K562 (cell line): ENCODE measurements around the gene LRRC26. TPM values are rescaled to one million over a fixed set of nuclear protein-coding genes. Genes with fewer than 3 reads are reported as not detected.

Experiments
- ATAC-seq: fragments of 200-7000 bp; cut with Tn5 transposase; 3 replicates; pipeline ENCODE4 v1.9.1; 2020; ENCODE audit warnings: moderate library complexity
- BruUV-seq: library from RNA; stranded (reverse); fragments of 400-500 nt; replicated peaks from 2 replicates; lab custom pipeline; 2021; lab: Mats Ljungman, UMichigan
- CTCF ChIA-PET: fragments of 300-600 bp; formaldehyde crosslinking; extraction: SDS; loops from one replicate; lab custom pipeline; 2021; ENCODE audit warnings: low intra/inter-chr PET ratio; lab: Yijun Ruan, JAX
- POLR2A ChIA-PET: fragments of 300-600, 350-650 bp; sonication (Branson Sonifier 250); formaldehyde crosslinking; extraction: SDS; loops from one replicate; lab custom pipeline; 2021; ENCODE audit warnings: antibody characterized with exemption, inconsistent platforms; lab: Yijun Ruan, JAX
- DNase-seq, 4 experiments: peaks; one replicate each; pipeline versions ENCODE4 v3.0.0 to v3.0.0-alpha.2; 2011 to 2018; ENCODE audit warnings: low spot score in 3 of 4, mixed read lengths in 3 of 4; ENCODE audit errors: extremely low read depth in 1 of 4
- FAIRE-seq: peaks from 2 replicates; lab custom pipeline; 2011; peaks lifted over from hg19 to GRCh38; lab: Jason Lieb, UNC
- H2AFZ ChIP-seq: 2 replicates; pipeline ENCODE4 v1.6.0; 2011; ENCODE audit warnings: low read depth, low read length, control low read depth, inconsistent platforms
- H3K27ac ChIP-seq: fragments of 200-600 bp; 3 replicates; pipeline ENCODE4 v1.8.0; 2011; ENCODE audit warnings: low read depth, mild to moderate bottlenecking, control low read depth, inconsistent platforms, low read length, moderate library complexity, mixed read lengths; ENCODE audit errors: extremely low read depth
- H3K27me3 ChIP-seq, 2 experiments: fragments of 300-600 bp in 1 of 2; 2 replicates in 1 of 2; 3 replicates in 1 of 2; pipeline versions ENCODE4 v1.6.0 to v1.8.0; 2011; ENCODE audit warnings: inconsistent platforms in 2 of 2, low read length in 2 of 2, mild to moderate bottlenecking in 1 of 2, mixed read lengths in 1 of 2, moderate library complexity in 1 of 2; ENCODE audit not compliant: control insufficient read depth in 2 of 2, insufficient read depth in 2 of 2
- H3K36me3 ChIP-seq: fragments of 300-600 bp; 3 replicates; pipeline ENCODE4 v1.8.0; 2011; ENCODE audit warnings: mild to moderate bottlenecking, low read length, inconsistent platforms; ENCODE audit not compliant: control insufficient read depth, insufficient read depth
- H3K4me1 ChIP-seq, 2 experiments: fragments of 200-600 bp in 1 of 2; replicated peaks in 1 of 2; 2 replicates in 1 of 2; 3 replicates in 1 of 2; pipeline versions ENCODE4 v1.5.1 to v1.8.0; 2011; ENCODE audit warnings: inconsistent platforms in 2 of 2, low read length in 2 of 2, mild to moderate bottlenecking in 1 of 2, mixed read lengths in 1 of 2, moderate library complexity in 1 of 2; ENCODE audit not compliant: control insufficient read depth in 2 of 2, insufficient read depth in 2 of 2
- H3K4me2 ChIP-seq: 2 replicates; pipeline ENCODE4 v1.6.1; 2011; ENCODE audit warnings: low read length, control low read depth, inconsistent platforms, mixed read lengths; ENCODE audit not compliant: insufficient read depth
- H3K4me3 ChIP-seq: fragments of 200-600 bp; sonication (generic), shearing (Covaris generic); 2 replicates; pipeline ENCODE4 v1.5.1; 2016; ENCODE audit warnings: control low read depth, inconsistent platforms
- H3K79me2 ChIP-seq: fragments of 200-600 bp; 3 replicates; pipeline ENCODE4 v1.8.0; 2011; ENCODE audit warnings: low read length, inconsistent platforms; ENCODE audit not compliant: control insufficient read depth, insufficient read depth
- H3K9ac ChIP-seq, 2 experiments: 2 replicates each; pipeline versions ENCODE4 v1.6.0 to v1.6.1; 2011; ENCODE audit warnings: low read depth in 2 of 2, low read length in 2 of 2, control low read depth in 1 of 2, inconsistent platforms in 1 of 2, mild to moderate bottlenecking in 1 of 2, mixed read lengths in 1 of 2; ENCODE audit not compliant: insufficient read depth in 1 of 2
- H3K9me1 ChIP-seq: one replicate; pipeline ENCODE4 v1.6.0; 2011; ENCODE audit warnings: inconsistent platforms, mild to moderate bottlenecking, low read length, moderate library complexity; ENCODE audit not compliant: control insufficient read depth, insufficient read depth
- H3K9me3 ChIP-seq: replicated peaks from 2 replicates; pipeline ENCODE4 v1.5.1; 2011; ENCODE audit warnings: low read depth, low read length, inconsistent platforms; ENCODE audit not compliant: control insufficient read depth, insufficient read depth
- H4K20me1 ChIP-seq: replicated peaks from 2 replicates; pipeline ENCODE4 v1.6.1; 2011; ENCODE audit warnings: low read length, inconsistent platforms, mixed read lengths; ENCODE audit not compliant: control insufficient read depth, insufficient read depth
- CBFB ChIP-seq: sonication (generic); formaldehyde crosslinking; IDR thresholded peaks from 2 replicates; pipeline ENCODE4 v1.4.0; 2020; ENCODE audit warnings: mild to moderate bottlenecking, missing genetic modification reagents
- CREM ChIP-seq: IDR thresholded peaks from 2 replicates; pipeline ENCODE4 v1.6.1; 2014; ENCODE audit warnings: antibody characterized with exemption, low read depth
- DDX20 ChIP-seq: fragments of 450-650 bp; IDR thresholded peaks from 2 replicates; pipeline ENCODE4 v1.6.1; 2016; ENCODE audit warnings: missing genetic modification characterization, low read depth, mild to moderate bottlenecking, missing compliant biosample characterization, moderate library complexity
- FOSL1 ChIP-seq: fragments of 200-800 bp; sonication (Bioruptor generic); conservative IDR thresholded peaks from 2 replicates; pipeline ENCODE4 v1.6.1; 2016; ENCODE audit warnings: missing genetic modification characterization, missing compliant biosample characterization
- KAT8 ChIP-seq: fragments of 450-650 bp; IDR thresholded peaks from 2 replicates; pipeline ENCODE4 v1.6.1; 2016; ENCODE audit warnings: low read depth, mild to moderate bottlenecking
- MAX ChIP-seq: sonication (generic); formaldehyde crosslinking; IDR thresholded peaks from 2 replicates; pipeline ENCODE4 v1.9.0; 2022; ENCODE audit warnings: mild to moderate bottlenecking, missing genetic modification reagents
- PTBP1 ChIP-seq: fragments of 200-400 bp; formaldehyde crosslinking; IDR thresholded peaks from 2 replicates; pipeline ENCODE4 v1.6.1; 2017; ENCODE audit warnings: low read depth, low read length
- SP1 ChIP-seq: sonication (generic); formaldehyde crosslinking; IDR thresholded peaks from 2 replicates; pipeline ENCODE4 v1.8.1; 2022; ENCODE audit warnings: mild to moderate bottlenecking, missing genetic modification reagents
- SUPT5H ChIP-seq: fragments of 450-650 bp; IDR thresholded peaks from 2 replicates; pipeline ENCODE4 v1.6.1; 2016
- TCFL5 ChIP-seq: fragments of 250-450 bp; sonication (Bioruptor Pico); conservative IDR thresholded peaks from 2 replicates; pipeline ENCODE4 v1.6.1; 2021; ENCODE audit warnings: mild to moderate bottlenecking, moderate library complexity, matching md5 sums
- TEAD1 ChIP-seq, 2 experiments: fragments of 450-650 bp in 1 of 2; sonication (generic) in 1 of 2; formaldehyde crosslinking; IDR thresholded peaks; 2 replicates each; pipeline versions ENCODE4 v1.4.0 to v1.8.0; 2020 to 2022; ENCODE audit warnings: mild to moderate bottlenecking in 2 of 2, missing genetic modification reagents in 1 of 2
- UBTF ChIP-seq, 2 experiments: IDR thresholded peaks; 2 replicates each; pipeline ENCODE4 v1.6.1; 2012; ENCODE audit warnings: improper control_type of control experiment in 2 of 2, low read depth in 2 of 2, low read length in 2 of 2, borderline replicate concordance in 1 of 2
- ZBTB33 ChIP-seq: sonication (generic); formaldehyde crosslinking; IDR thresholded peaks from 2 replicates; pipeline ENCODE4 v1.8.1; 2023; ENCODE audit warnings: mild to moderate bottlenecking, missing genetic modification reagents
- ZBTB7A ChIP-seq: IDR thresholded peaks from 2 replicates; pipeline ENCODE4 v1.6.1; 2011; ENCODE audit warnings: low read depth, mild to moderate bottlenecking, low read length, moderate library complexity, borderline replicate concordance; ENCODE audit not compliant: control insufficient read depth
- ZNF41 ChIP-seq: fragments of 250-450 bp; sonication (Bioruptor Pico); conservative IDR thresholded peaks from 2 replicates; pipeline ENCODE4 v1.4.0; 2020; ENCODE audit warnings: mild to moderate bottlenecking
- WGBS: fragments of 100-300 bp; shearing (Covaris generic); methylation state at CpG from one replicate; pipeline ENCODE4 v1.1.6; 2016; ENCODE audit warnings: low coverage, mixed read lengths; ENCODE audit not compliant: insufficient coverage; ENCODE audit errors: missing lambda C conversion rate; 5-methylcytosine and 5-hydroxymethylcytosine counted together
- in situ Hi-C: fragments of 300-500 bp; cut with MboI; formaldehyde crosslinking; loops from 4 replicates; pipeline ENCODE4 v1.15.0; 2018; ENCODE audit warnings: inconsistent platforms, mixed read lengths
- intact Hi-C: fragments of 100-400 bp; cut with micrococcal nuclease; formaldehyde crosslinking; loops from 2 replicates; pipeline ENCODE4 v1.14.2; 2022
- polyA plus RNA-seq, 8 experiments: library from polyadenylated mRNA; depleted of rRNA in 4 of 8; stranded (reverse) in 5 of 8; unstranded in 3 of 8; fragments of >200 nt; fragmentation: Nextera tagmentation in 2 of 8; fragmentation: Illumina TruSeq in 1 of 8; extraction: Ambion mirVana in 2 of 8; extraction: Trizol in 1 of 8; gene quantifications; 2 replicates each; pipeline versions ENCODE4 v1.2.1 to v1.2.3, GENCODE V29; 2011 to 2014; ENCODE audit warnings: inconsistent platforms in 1 of 8, missing spikeins in 1 of 8
- total RNA-seq, 7 experiments: library from RNA; depleted of rRNA in 6 of 7; stranded (reverse); fragments of >200 nt in 6 of 7; fragmentation: Illumina TruSeq in 2 of 7; extraction: Trizol in 2 of 7; gene quantifications; 2 replicates each; pipeline versions ENCODE4 v1.2.1 to v1.2.3, GENCODE V29; 2011 to 2021; ENCODE audit warnings: low replicate concordance in 1 of 7

LRRC26 gene
- total and polyA plus RNA-seq, 9 of the 15 experiments (the other 6 are each of a cell fraction or from before 2014, with no cell fraction given), result not detected

GRCh38 chr9:137198902-137199283 is 29.0 kb upstream of the LRRC26 start (continued):
- no peak for TF ChIP-seq CREM
- TF ChIP-seq ZNF41 (CRISPR knock-in tag), result no peak
- TF ChIP-seq PTBP1, result no peak
- TF ChIP-seq SP1 (CRISPR knock-in tag), result 0 out of 2 replicates have a peak, but pooled peaks have one; percentile 22

GRCh38 chr9:137198051-137198901 is 28.4 kb upstream of the LRRC26 start:
- ATAC-seq (no peak), FAIRE-seq (no peak), DNase-seq (no peak)
- intact Hi-C loops, result no loop called here
- no TSS peak for BruUV-seq
- Histone ChIP-seq H4K20me1 (peaks cover 5% of the 10 kb centered on the region), H3K9me3 (no peaks in the 10 kb centered on the region), H2AFZ (no peak overlapping the region), H3K9ac (peak overlapping the region in 1 of 2 experiments; percentile 89; a peak in 2 of 4 replicates), H3K4me1 (peaks cover 22 to 91% of the 10 kb centered on the region in 2 experiments), H3K79me2 (peaks cover 61% of the 10 kb centered on the region), H3K4me3 (peak overlapping the region; percentile 37; the same call in 1 of the 2 replicates), H3K9me1 (no peaks in the 10 kb centered on the region), H3K27ac (no peak overlapping the region), H3K4me2 (peak overlapping the region; percentile 44; the same call in 1 of the 2 replicates), H3K36me3 (peaks cover 8% of the 10 kb centered on the region; the same call in 2 of the 3 replicates), H3K27me3 (no peaks in the 10 kb centered on the region)
- ChIA-PET CTCF (no interaction called here), POLR2A (interaction anchor here (0.6 to 3.2 kb wide), 5 partner anchors 9 to 393 kb away, joined by 3 to 26 read pairs (median 4); partner anchors contain the start of genes ANAPC2, NELFB and SSNA1)
- WGBS, result 75% methylated on average over 15 of the region's 19 CpGs
- in situ Hi-C loops, result no loop called here
- TF ChIP-seq ZBTB7A, result peak; percentile 22; the same call in 1 of the 2 replicates
- no peak for TF ChIP-seq TCFL5 (CRISPR knock-in tag)
- peak; percentile 38; the same call in 1 of the 2 replicates for TF ChIP-seq MAX
- no peak for TF ChIP-seq FOSL1 (tag)
- peak; percentile 91 for TF ChIP-seq ZBTB33
- TF ChIP-seq TEAD1 (CRISPR knock-in tag; IDR thresholded peaks at IDR 0.05), result no peak
- TF ChIP-seq SUPT5H, result no peak
- 0 out of 4 replicates have a peak, but pooled peaks of 1 of the 2 experiments have one; percentile 8 for TF ChIP-seq UBTF (IDR thresholded peaks at IDR 0.05; ENCODE audit: borderline replicate concordance in 1 of 2, low read depth in 2 of 2, low read length in 2 of 2)
- no peak for TF ChIP-seq KAT8
- TF ChIP-seq DDX20 (tag), result no peak
- TF ChIP-seq CBFB, result 0 out of 2 replicates have a peak, but pooled peaks have one; percentile 24
